DMS153 treated with DMSO at 0.1 percent for 48 hours (cell line): Measurements from ENCODE around the gene SLC25A39.

Source experiments
- DNase-seq: peaks from one replicate; lab custom pipeline; 2025; ENCODE audit not compliant: unreplicated experiment; lab: John Stamatoyannopoulos, UW

The SLC25A39 gene

DNA sequence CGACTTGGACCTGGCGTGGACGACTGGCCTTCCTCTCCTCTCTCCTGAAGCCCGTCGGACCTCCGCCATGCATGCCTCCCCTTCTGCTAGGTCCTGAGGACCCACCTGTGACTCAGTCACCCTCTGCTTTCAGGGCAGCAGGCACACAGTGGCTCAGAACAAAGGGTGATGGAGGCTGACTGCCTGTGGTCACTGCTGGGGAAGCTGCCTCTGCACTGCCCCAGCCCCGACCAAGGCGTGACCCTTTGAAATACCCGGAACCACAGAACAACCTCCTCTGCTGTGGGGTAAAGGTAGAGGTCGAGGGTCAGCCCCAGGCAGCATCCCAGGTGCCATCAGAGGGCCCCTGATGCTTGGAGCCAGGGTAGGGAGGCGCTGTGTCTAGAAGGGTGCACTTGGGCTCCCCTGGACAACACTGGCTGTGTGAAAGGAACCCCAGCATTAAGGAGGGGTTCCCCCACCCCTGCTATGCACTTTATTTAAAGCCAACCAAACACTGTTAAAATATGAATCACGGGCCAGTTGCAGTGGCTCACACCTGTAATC, 44.2 kb downstream of the SLC25A39 start:
- no peak for DNase-seq

DNA sequence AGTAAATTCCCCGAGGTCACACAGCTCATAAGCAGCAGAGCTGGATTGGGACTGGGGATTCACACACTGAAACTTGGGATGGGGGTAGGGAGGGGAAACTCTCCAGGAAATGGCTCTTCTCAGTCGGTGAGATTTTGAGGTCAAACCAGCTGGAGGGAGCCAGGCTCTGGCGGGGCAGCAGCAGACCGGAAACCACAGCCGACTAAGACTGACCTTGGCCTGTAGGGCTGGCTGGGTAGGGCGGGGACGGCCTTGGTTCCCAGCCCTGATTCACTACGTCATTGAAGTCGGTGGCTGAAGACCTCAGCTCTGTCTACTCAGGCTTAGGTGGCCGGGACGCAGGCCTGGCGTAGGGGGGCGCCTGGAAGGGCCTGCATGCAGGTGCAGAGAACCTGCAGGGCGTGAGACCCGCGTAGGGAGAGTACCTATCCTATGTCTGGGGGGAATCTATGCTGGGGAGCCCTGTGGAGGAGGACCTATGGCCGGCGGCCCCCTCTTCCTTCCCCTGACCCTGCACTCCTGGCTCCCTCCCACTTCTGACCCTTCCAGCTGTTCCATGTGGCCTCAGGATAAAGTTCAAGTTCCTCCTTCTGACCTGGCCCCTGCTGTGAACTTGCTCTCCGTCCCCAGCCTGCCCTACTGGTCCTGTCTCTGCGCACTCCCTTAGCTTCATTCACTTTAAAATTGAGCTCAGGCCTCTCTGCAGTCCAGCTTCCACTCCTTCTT, 44.8 kb downstream of the SLC25A39 start:
- DNase-seq, result no peak

DNA sequence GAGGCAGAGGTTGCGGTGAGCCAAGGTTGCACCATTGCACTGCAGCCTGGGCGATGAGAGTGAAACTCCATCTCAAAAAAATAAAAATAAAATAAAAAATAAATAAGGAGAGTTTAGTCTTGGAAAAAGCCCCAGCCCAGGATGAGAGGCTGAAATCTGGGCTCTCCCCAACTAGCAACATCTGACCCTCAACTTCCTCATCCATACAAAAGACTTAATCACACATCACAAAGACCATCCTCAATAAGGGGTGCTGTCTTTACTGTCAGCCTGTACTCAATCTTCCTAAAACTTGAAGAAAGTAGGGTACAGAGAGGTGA, 45.3 kb downstream of the SLC25A39 start:
- DNase-seq, result no peak

DNA sequence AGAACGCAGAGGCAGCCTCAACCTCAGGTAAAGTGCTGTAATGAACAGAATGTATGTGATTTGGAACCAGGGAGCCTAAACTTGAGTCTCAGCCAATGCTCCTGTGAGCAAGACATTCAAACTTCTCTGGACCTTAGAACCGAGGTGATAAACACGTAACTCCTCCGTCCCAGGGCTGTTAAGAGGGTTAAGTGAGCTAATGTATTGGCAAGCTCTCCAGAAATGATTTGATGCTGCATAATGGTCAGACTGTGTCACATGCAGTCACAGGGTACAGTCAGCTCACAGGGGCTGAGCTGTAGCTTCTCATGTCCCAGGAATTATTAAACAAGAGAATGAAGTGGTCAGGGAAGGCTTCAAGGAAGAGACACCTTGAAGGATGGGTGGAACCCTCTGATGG, 46.6 kb downstream of the SLC25A39 start:
- DNase-seq, result no peak

DNA sequence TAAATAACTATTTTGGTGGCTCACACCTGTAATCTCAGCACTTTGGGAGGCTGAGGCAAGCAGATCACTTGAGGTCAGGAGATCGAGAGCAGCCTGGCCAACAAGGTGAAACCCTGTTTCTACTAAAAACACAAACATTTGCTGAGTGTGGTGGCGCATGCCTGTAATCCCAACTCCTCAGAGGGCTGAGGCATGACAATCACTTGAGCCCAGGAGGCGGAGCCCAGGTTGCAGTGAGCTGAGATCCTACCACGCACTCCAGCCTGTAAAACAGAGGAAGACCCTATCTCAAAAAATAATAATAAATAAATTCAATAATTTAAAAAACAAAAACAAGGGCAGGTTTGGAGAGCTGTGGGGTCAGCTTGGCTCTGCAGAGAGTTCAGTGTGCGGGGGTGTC, 51.0 kb downstream of the SLC25A39 start:
- DNase-seq, result no peak

GRCh38 chr17:44272954-44273353, 51.7 kb downstream of the SLC25A39 start:
- no peak for DNase-seq

DNA sequence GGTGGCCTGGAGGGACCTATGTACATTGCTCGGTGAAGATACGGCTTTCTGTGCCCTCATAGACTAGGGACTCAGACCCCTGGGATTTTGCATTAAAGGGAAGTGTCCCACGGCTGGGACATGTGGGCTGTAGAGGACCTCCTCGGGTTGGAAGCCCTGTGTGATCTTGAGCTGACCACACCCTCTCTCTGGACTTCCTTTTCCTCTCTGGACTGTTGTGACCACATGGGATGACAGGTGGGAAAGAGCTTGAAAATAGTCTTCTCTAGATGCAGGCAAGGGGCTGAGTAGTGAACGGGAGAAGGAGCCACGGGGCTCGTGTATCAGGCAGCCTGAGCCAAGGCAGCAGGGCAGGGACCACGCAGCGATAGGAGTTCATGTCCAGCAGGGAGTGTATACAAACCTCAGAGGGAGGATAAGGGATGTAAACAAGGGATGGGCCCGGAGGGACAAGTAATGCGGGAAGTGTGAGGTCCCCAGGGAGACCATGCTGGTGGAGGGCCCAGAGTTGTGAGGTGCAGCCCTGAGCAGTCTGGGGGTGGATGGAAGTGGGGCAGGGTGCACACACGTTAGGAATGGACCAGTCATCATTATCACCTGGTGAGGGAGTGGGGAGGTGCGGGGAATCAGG, 52.2 kb downstream of the SLC25A39 start:
- DNase-seq, result no peak
